Suppressor macrophage treated with lipopolysaccharide for 1 hour (primary cell): Measurements from ENCODE around the gene CNDP2.

Source experiments
- DNase-seq, 3 donors: peaks; one replicate each; pipeline ENCODE4 v3.0.0-alpha.2; 2020 to 2022

CNDP2 gene

GRCh38 chr18:74473976-74474640 lies 22.1 kb upstream of the CNDP2 start:
- DNase-seq: no peak

- DNase-seq: peak in 1 of 3 donors; percentile 14
Observed at GRCh38 chr18:74476140-74476539, 20.0 kb upstream of the CNDP2 start.

GRCh38 chr18:74477771-74478170 lies 18.4 kb upstream of the CNDP2 start:
- DNase-seq: peak in 2 of 3 donors; percentile 42 to 69

GRCh38 chr18:74478316-74478715 lies 17.8 kb upstream of the CNDP2 start:
- no peak for DNase-seq

- DNase-seq: peak; percentile 54 to 77 (median 67)
Observed at GRCh38 chr18:74478880-74479279, 17.3 kb upstream of the CNDP2 start.

- peak; percentile 68 to 79 (median 69) for DNase-seq
Observed at GRCh38 chr18:74479486-74480148, 16.5 kb upstream of the CNDP2 start.

- no peak for DNase-seq
Observed at GRCh38 chr18:74480149-74480651, 16.0 kb upstream of the CNDP2 start.

- no peak for DNase-seq
Observed at GRCh38 chr18:74482697-74483096, 13.5 kb upstream of the CNDP2 start.

- DNase-seq: no peak
Observed at GRCh38 chr18:74486119-74486849, 9.9 kb upstream of the CNDP2 start.

GRCh38 chr18:74488354-74488753 lies 7.8 kb upstream of the CNDP2 start:
- DNase-seq: no peak

GRCh38 chr18:74488864-74489263 lies 7.3 kb upstream of the CNDP2 start:
- no peak for DNase-seq

- no peak for DNase-seq
Observed at GRCh38 chr18:74489676-74490075, 6.5 kb upstream of the CNDP2 start.

GRCh38 chr18:74492259-74492658 lies 3.9 kb upstream of the CNDP2 start:
- no peak for DNase-seq

GRCh38 chr18:74493689-74494088 lies 2.5 kb upstream of the CNDP2 start:
- peak; percentile 56 to 68 (median 65) for DNase-seq

- DNase-seq: no peak
Observed at GRCh38 chr18:74494514-74494913, 1.6 kb upstream of the CNDP2 start.

- DNase-seq: peak; percentile 59 to 80 (median 67)
Observed at GRCh38 chr18:74496508-74497323, 553 bp downstream of the CNDP2 start.

GRCh38 chr18:74497324-74497676 lies 1.1 kb downstream of the CNDP2 start:
- no peak for DNase-seq

GRCh38 chr18:74497778-74498177 lies 1.6 kb downstream of the CNDP2 start:
- DNase-seq: peak; percentile 29 to 44 (median 41)

GRCh38 chr18:74498712-74499627 lies 2.8 kb downstream of the CNDP2 start:
- DNase-seq: peak; percentile 75 to 79 (median 78)

GRCh38 chr18:74499633-74500032 lies 3.5 kb downstream of the CNDP2 start:
- DNase-seq: peak; percentile 84 to 90 (median 87)

- DNase-seq: peak in 2 of 3 donors; percentile 73 to 79
Observed at GRCh38 chr18:74500372-74500771, 4.2 kb downstream of the CNDP2 start.

GRCh38 chr18:74500774-74501173 lies 4.6 kb downstream of the CNDP2 start:
- peak in 1 of 3 donors; percentile 22 for DNase-seq
